ENCODE data around the gene ANKRD53.
A peak's percentile ranks its signal among the peaks of the same experiment; 100 is the strongest.
"Not testable (repeated sequence)": the region's sequence is repeated elsewhere in the genome, so short reads cannot be mapped to it uniquely, and the experiment has no call there.

ANKRD53 gene

GRCh38 chr2:70995426-70995729, 16.9 kb downstream of the ANKRD53 start:
- CTCF ChIA-PET: interaction anchor here (0.9 kb wide), 1 partner anchor 10 kb away, joined by 3 read pairs; no protein-coding TSS in a partner anchor
- no peak for DNase-seq (ENCODE audit: low read depth, low spot score)
- TF ChIP-seq, protein P1, sequence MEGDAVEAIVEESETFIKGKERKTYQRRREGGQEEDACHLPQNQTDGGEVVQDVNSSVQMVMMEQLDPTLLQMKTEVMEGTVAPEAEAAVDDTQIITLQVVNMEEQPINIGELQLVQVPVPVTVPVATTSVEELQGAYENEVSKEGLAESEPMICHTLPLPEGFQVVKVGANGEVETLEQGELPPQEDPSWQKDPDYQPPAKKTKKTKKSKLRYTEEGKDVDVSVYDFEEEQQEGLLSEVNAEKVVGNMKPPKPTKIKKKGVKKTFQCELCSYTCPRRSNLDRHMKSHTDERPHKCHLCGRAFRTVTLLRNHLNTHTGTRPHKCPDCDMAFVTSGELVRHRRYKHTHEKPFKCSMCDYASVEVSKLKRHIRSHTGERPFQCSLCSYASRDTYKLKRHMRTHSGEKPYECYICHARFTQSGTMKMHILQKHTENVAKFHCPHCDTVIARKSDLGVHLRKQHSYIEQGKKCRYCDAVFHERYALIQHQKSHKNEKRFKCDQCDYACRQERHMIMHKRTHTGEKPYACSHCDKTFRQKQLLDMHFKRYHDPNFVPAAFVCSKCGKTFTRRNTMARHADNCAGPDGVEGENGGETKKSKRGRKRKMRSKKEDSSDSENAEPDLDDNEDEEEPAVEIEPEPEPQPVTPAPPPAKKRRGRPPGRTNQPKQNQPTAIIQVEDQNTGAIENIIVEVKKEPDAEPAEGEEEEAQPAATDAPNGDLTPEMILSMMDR (IDR thresholded peaks at IDR 0.05; ENCODE audit: insufficient read depth, low read length, missing control alignments): peak; percentile 29
- POLR2A ChIA-PET: no interaction called here
- peak overlapping the region; percentile 83 for H3K4me3 ChIP-seq (ENCODE audit: low read depth, low read length)

GRCh38 chr2:70998885-70999284, 20.5 kb downstream of the ANKRD53 start:
- POLR2A ChIA-PET: not testable (repeated sequence)
- CTCF ChIA-PET: interaction anchor here (0.8 kb wide), 1 partner anchor 35 kb away, joined by 3 read pairs; no protein-coding TSS in a partner anchor

GRCh38 chr2:70999362-70999761, 20.9 kb downstream of the ANKRD53 start:
- no peak overlapping the region for H3K4me3 ChIP-seq (ENCODE audit: low read depth, low read length)
- ChIA-PET POLR2A (no interaction called here), CTCF (interaction anchor here (0.8 to 1.3 kb wide), 6 partner anchors 9 to 155 kb away, joined by 3 to 4 read pairs (median 3); partner anchors contain the start of genes ANKRD53 and NAGK)
- TF ChIP-seq, protein P1 (IDR thresholded peaks at IDR 0.05; ENCODE audit: insufficient read depth, low read length, missing control alignments): no peak
- DNase-seq (ENCODE audit: low read depth, low spot score): no peak

More at GRCh38 chr2:70998885-70999284, 20.5 kb downstream of the ANKRD53 start:
- DNase-seq (ENCODE audit: low read depth, low spot score); H3K4me3 ChIP-seq (ENCODE audit: low read depth, low read length): not testable (repeated sequence)

GRCh38 chr2:70999931-71000330, 21.5 kb downstream of the ANKRD53 start:
- DNase-seq (ENCODE audit: low read depth, low spot score); POLR2A ChIA-PET; H3K4me3 ChIP-seq (ENCODE audit: low read depth, low read length): not testable (repeated sequence)
- CTCF ChIA-PET: interaction anchor here (0.7 to 1.6 kb wide), 8 partner anchors 9 to 155 kb away, joined by 3 to 6 read pairs (median 3); partner anchors contain the start of genes ANKRD53 and NAGK

DNA sequence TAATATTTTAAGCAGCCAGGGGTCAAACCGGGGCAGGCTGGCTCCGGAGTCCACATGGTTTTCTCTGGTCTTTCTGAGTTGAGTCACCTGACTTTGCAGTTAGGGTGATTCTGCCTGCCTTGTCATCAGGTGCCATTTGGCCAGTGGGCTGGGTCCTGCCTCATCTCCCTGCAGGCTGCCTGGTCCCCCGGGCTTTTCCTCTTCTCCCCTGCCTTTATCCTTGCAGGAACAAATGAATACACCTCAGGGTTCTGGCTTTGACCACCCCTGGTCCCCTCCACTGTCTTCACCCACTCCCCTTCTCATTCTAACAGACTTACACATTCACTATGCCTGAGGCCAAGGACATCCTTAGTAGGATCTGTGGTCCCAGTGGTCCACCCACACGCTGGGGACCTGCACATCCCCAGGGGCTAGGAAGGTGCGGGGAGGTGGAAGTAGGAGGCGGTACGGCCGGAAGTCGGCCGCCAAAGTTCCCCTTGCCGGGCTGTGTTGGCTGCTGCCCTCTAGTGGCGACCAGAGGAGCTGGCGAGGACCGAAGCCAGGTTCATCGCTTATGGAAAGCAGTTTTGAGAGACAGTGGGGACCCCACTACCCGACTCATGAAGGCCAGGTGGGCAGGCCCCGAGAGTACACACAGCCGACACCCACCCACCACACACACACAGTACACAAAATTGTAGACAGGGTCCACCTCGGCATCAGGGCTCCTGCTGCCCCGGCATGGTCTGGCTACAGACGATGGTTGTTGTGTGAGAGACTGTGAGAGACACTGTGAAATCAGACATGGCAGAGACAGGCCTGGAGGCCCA, 22.6 kb downstream of the ANKRD53 start:
- ChIA-PET CTCF (interaction anchor here (0.6 to 2.9 kb wide), 29 partner anchors 8 to 699 kb away, joined by 3 to 19 read pairs (median 4); partner anchors contain the start of genes ANKRD53, FAM136A and NAGK), POLR2A (interaction anchor here (0.5 to 1.6 kb wide), 2 partner anchors 16 to 67 kb away, joined by 3 to 9 read pairs; partner anchors contain the start of gene NAGK)
- DNase-seq (ENCODE audit: low read depth, low spot score): no peak
- TF ChIP-seq, protein P1 (IDR thresholded peaks at IDR 0.05; ENCODE audit: insufficient read depth, low read length, missing control alignments): peak; percentile 94
- H3K4me3 ChIP-seq (ENCODE audit: low read depth, low read length): peak overlapping the region; percentile 45

DNA sequence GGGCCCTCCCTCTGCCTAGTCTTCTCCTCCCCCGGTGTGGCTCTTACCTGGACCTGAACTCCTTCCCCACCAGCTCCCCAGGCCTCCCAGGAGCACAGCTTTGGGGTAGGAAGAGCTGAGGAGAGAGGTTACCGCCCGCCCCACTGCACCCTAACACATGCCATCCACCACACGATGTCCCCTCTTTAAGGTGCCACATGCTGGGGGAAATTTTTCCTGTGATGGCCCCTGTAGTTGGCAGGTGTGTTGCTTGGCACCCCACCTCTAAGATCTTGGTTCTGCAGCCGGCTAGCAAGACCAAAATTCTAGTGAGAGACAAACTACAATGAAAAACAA, 23.1 kb downstream of the ANKRD53 start:
- no peak for DNase-seq (ENCODE audit: low read depth, low spot score)
- ChIA-PET CTCF (interaction anchor here (0.6 to 2.9 kb wide), 31 partner anchors 9 to 708 kb away, joined by 3 to 19 read pairs (median 4); partner anchors contain the start of genes FAM136A, NAGK and SNRPG), POLR2A (interaction anchor here (0.5 to 1.6 kb wide), 2 partner anchors 17 to 67 kb away, joined by 3 to 9 read pairs; partner anchors contain the start of gene NAGK)

More for the DNA sequence above, 23.1 kb downstream of the ANKRD53 start:
- no peak overlapping the region for H3K4me3 ChIP-seq (ENCODE audit: low read depth, low read length)
- TF ChIP-seq, protein P1 (IDR thresholded peaks at IDR 0.05; ENCODE audit: insufficient read depth, low read length, missing control alignments): no peak
